Stimulated activated CD8-positive, alpha-beta memory T cell treated with anti-CD3 and anti-CD28 coated beads, Interleukin-7, amount 100 ng/mL, for 24 hours (primary cell): ENCODE measurements around the gene BCAS1.
A peak's percentile ranks its signal among the peaks of the same experiment; 100 is the strongest.

Experiments
- DNase-seq: peaks from one replicate; pipeline ENCODE4 v3.0.0-alpha.2; 2020; ENCODE audit warnings: low read depth

BCAS1 gene

GRCh38 chr20:54103067-54103761 is 32.8 kb upstream of the BCAS1 start:
- DNase-seq, result peak; percentile 71

- DNase-seq, result no peak
These were observed 32.1 kb upstream of the BCAS1 start for GRCh38 chr20:54102543-54102942.

GRCh38 chr20:54100563-54100962 is 30.2 kb upstream of the BCAS1 start:
- DNase-seq, result no peak

- DNase-seq, result no peak
These were observed 29.5 kb upstream of the BCAS1 start for GRCh38 chr20:54099894-54100293.

- DNase-seq, result no peak
These were observed 27.7 kb upstream of the BCAS1 start for GRCh38 chr20:54098047-54098446.

- DNase-seq, result no peak
These were observed 26.8 kb upstream of the BCAS1 start for GRCh38 chr20:54097236-54097529.

GRCh38 chr20:54095824-54096223 is 25.4 kb upstream of the BCAS1 start:
- no peak for DNase-seq

- DNase-seq, result no peak
These were observed 23.8 kb upstream of the BCAS1 start for GRCh38 chr20:54094268-54094580.

GRCh38 chr20:54093423-54094267 is 23.3 kb upstream of the BCAS1 start:
- DNase-seq, result no peak

GRCh38 chr20:54092021-54092420 is 21.6 kb upstream of the BCAS1 start:
- no peak for DNase-seq

- no peak for DNase-seq
These were observed 20.7 kb upstream of the BCAS1 start for GRCh38 chr20:54091120-54091480.

- DNase-seq, result no peak
These were observed 20.1 kb upstream of the BCAS1 start for GRCh38 chr20:54090230-54091119.

- no peak for DNase-seq
These were observed 18.0 kb upstream of the BCAS1 start for GRCh38 chr20:54088430-54088829.

- no peak for DNase-seq
These were observed 16.2 kb upstream of the BCAS1 start for GRCh38 chr20:54086507-54087039.

GRCh38 chr20:54085910-54086309 is 15.5 kb upstream of the BCAS1 start:
- no peak for DNase-seq

GRCh38 chr20:54085425-54085824 is 15.0 kb upstream of the BCAS1 start:
- DNase-seq, result no peak

- no peak for DNase-seq
These were observed 14.5 kb upstream of the BCAS1 start for GRCh38 chr20:54084727-54085388.

- no peak for DNase-seq
These were observed 13.8 kb upstream of the BCAS1 start for GRCh38 chr20:54084193-54084592.

- no peak for DNase-seq
These were observed 13.1 kb upstream of the BCAS1 start for GRCh38 chr20:54083459-54083858.

GRCh38 chr20:54082100-54082499 is 11.7 kb upstream of the BCAS1 start:
- DNase-seq, result no peak

- no peak for DNase-seq
These were observed 9.3 kb upstream of the BCAS1 start for GRCh38 chr20:54079652-54080051.

- DNase-seq, result no peak
These were observed 8.0 kb upstream of the BCAS1 start for GRCh38 chr20:54078296-54078984.
